MM.1S (cell line): ENCODE data around the gene CD302.

Experiments
- DNase-seq: peaks from one replicate; pipeline ENCODE4 v3.0.0-alpha.2; 2015
- H2AFZ ChIP-seq: fragments of 300-600 bp; sonication (generic); 2 replicates; pipeline ENCODE4 v1.6.0; 2016; ENCODE audit warnings: antibody characterized with exemption, low read length
- H3F3A ChIP-seq: fragments of 300-600 bp; sonication (generic); 2 replicates; pipeline ENCODE4 v1.6.1; 2016; ENCODE audit warnings: mild to moderate bottlenecking, antibody characterized with exemption, low read length, moderate library complexity, mixed read lengths; ENCODE audit not compliant: insufficient read depth
- H3K27ac ChIP-seq: fragments of 300-600 bp; sonication (generic); 2 replicates; pipeline ENCODE4 v1.5.1; 2016; ENCODE audit warnings: mild to moderate bottlenecking, low read length
- H3K27me3 ChIP-seq: fragments of 300-600 bp; sonication (generic); replicated peaks from 2 replicates; pipeline ENCODE4 v1.6.0; 2016; ENCODE audit warnings: low read length; ENCODE audit not compliant: insufficient read depth
- H3K36me3 ChIP-seq: fragments of 300-600 bp; sonication (generic); replicated peaks from 2 replicates; pipeline ENCODE4 v1.6.1; 2016; ENCODE audit warnings: mild to moderate bottlenecking, low read length, mixed read lengths; ENCODE audit not compliant: insufficient read depth
- H3K4me1 ChIP-seq: fragments of 300-600 bp; sonication (generic); 2 replicates; pipeline ENCODE4 v1.6.1; 2016; ENCODE audit warnings: low read length, mixed read lengths
- H3K4me2 ChIP-seq: fragments of 300-600 bp; sonication (generic); 2 replicates; pipeline ENCODE4 v1.6.0; 2016; ENCODE audit warnings: low read depth, low read length
- H3K4me3 ChIP-seq: fragments of 300-600 bp; sonication (generic); 2 replicates; pipeline ENCODE4 v1.5.1; 2016; ENCODE audit warnings: low read length, mixed read lengths
- H3K79me2 ChIP-seq: fragments of 300-600 bp; sonication (generic); 2 replicates; pipeline ENCODE4 v1.6.1; 2016; ENCODE audit warnings: mixed run types, low read length, mixed read lengths
- H3K9ac ChIP-seq: fragments of 300-600 bp; sonication (generic); 2 replicates; pipeline ENCODE4 v1.6.1; 2016; ENCODE audit warnings: low read length, mixed read lengths
- H3K9me2 ChIP-seq: fragments of 300-600 bp; sonication (generic); replicated peaks from 2 replicates; pipeline ENCODE4 v1.6.1; 2016; ENCODE audit warnings: mild to moderate bottlenecking, low read length, mixed read lengths; ENCODE audit not compliant: insufficient read depth
- H3K9me3 ChIP-seq: fragments of 300-600 bp; sonication (generic); replicated peaks from 2 replicates; pipeline ENCODE4 v1.6.1; 2016; ENCODE audit warnings: mild to moderate bottlenecking, low read length, mixed read lengths; ENCODE audit not compliant: insufficient read depth
- H4K20me1 ChIP-seq: fragments of 300-600 bp; sonication (generic); 2 replicates; pipeline ENCODE4 v1.6.1; 2016; ENCODE audit warnings: mild to moderate bottlenecking, low read length, moderate library complexity, mixed read lengths; ENCODE audit not compliant: insufficient read depth
- EZH2 ChIP-seq: fragments of 300-600 bp; sonication (generic); optimal IDR thresholded peaks from 2 replicates; pipeline ENCODE3; 2017; ENCODE audit warnings: low read depth, mild to moderate bottlenecking, antibody characterized with exemption, low read length, mixed read lengths
- EZH2phosphoT487 ChIP-seq: fragments of 300-600 bp; sonication (generic); IDR thresholded peaks from 2 replicates; pipeline ENCODE4 v1.6.1; 2018; ENCODE audit warnings: antibody characterized with exemption, low read length
- TF ChIP-seq, protein P1 (sequence below): fragments of 300-600 bp; sonication (generic); IDR thresholded peaks from 2 replicates; pipeline ENCODE4 v1.5.1; 2016; ENCODE audit warnings: antibody characterized with exemption, low read length, mixed read lengths

The CD302 gene, protein sequence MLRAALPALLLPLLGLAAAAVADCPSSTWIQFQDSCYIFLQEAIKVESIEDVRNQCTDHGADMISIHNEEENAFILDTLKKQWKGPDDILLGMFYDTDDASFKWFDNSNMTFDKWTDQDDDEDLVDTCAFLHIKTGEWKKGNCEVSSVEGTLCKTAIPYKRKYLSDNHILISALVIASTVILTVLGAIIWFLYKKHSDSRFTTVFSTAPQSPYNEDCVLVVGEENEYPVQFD

DNA sequence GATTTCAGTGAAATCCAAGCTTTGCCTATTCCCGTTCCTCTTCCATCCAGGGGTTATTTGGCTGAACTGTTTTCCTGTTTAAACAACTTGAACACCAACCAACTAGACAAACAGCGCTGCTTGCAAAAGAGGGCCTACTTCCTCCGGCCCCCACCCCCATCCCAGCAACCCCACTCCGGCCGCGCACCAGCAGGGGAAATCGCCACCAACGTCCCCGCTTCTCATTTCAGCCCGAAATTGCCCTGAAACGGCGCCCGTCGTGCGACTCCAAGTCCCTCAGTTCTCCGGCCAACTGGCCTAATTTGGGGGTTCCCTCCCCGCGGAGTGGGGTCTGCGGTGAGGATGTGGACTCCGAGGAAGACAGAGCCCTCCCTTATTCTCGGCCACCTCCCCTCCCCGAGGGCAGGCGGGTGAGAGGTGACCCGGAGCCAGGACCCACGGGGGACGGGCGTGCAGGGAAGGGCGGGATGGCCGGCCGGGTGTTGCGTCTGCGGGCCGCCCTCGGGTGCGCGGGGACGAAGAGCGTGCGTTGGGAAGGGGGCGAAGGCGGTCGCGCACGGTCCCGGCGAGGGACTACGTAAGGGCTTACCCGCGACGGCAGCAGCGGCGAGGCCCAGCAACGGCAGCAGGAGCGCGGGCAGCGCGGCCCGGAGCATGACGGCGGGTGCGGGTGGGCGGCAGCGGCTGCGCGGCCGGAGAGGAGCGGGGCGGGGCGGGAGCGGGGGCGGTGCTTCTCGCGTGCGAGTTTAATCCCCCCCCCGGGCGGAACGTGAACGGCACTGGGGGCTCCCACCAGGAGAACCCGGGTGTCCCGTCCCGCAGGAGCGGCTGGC lies at the start of gene CD302:
TSS of gene CD302 (minus strand) at position 666 of the 833 bp plus-strand sequence. CDS start at position 656, 10 bp downstream.
- Histone ChIP-seq H3F3A (no peaks in the 10 kb centered on the region), H3K9me3 (no peaks in the 10 kb centered on the region), H3K9me2 (no peaks in the 10 kb centered on the region), H3K27me3 (no peaks in the 10 kb centered on the region), H3K27ac (no peak within 1 kb of the TSS), H3K79me2 (no peaks in the 10 kb centered on the region), H3K36me3 (no peaks in the 10 kb centered on the region), H3K9ac (no peak within 1 kb of the TSS), H2AFZ (no peak within 1 kb of the TSS), H3K4me1 (no peaks in the 10 kb centered on the region), H3K4me2 (no peak within 1 kb of the TSS), H4K20me1 (no peaks in the 10 kb centered on the region), H3K4me3 (no peak within 1 kb of the TSS)
- TF ChIP-seq, protein P1, sequence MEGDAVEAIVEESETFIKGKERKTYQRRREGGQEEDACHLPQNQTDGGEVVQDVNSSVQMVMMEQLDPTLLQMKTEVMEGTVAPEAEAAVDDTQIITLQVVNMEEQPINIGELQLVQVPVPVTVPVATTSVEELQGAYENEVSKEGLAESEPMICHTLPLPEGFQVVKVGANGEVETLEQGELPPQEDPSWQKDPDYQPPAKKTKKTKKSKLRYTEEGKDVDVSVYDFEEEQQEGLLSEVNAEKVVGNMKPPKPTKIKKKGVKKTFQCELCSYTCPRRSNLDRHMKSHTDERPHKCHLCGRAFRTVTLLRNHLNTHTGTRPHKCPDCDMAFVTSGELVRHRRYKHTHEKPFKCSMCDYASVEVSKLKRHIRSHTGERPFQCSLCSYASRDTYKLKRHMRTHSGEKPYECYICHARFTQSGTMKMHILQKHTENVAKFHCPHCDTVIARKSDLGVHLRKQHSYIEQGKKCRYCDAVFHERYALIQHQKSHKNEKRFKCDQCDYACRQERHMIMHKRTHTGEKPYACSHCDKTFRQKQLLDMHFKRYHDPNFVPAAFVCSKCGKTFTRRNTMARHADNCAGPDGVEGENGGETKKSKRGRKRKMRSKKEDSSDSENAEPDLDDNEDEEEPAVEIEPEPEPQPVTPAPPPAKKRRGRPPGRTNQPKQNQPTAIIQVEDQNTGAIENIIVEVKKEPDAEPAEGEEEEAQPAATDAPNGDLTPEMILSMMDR, result no peak
- TF ChIP-seq EZH2phosphoT487 (no peak), EZH2 (no peak)
- no peak for DNase-seq

DNA sequence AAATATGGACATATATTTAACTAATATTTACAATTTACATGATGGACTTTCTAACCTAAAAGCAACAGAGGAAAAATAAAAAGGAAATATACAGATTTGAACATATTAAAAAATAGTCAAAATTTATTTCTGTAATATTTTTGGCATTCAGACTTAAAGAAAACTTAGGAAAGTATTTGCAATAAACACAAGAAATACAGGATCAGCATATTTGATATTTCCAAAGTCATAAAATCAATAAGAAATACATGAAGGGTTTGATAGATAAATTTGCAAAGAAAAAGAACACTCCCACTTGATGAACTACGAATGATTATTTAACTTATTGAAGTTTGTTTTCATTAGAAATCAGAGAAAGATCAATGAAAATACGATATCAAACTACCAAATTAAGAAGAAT lies 48.6 kb upstream of the CD302 start:
- no peak for TF ChIP-seq EZH2
- H3K9me3 ChIP-seq, result no peaks in the 10 kb centered on the region
- no peak overlapping the region for H3K27ac ChIP-seq
- no peaks in the 10 kb centered on the region for H3K27me3 ChIP-seq
- no peaks in the 10 kb centered on the region for H4K20me1 ChIP-seq
- H3K36me3 ChIP-seq, result no peaks in the 10 kb centered on the region; the same call in 1 of the 2 replicates
- no peaks in the 10 kb centered on the region for H3F3A ChIP-seq
- no peak overlapping the region for H3K4me2 ChIP-seq
- no peaks in the 10 kb centered on the region for H3K9me2 ChIP-seq
- no peaks in the 10 kb centered on the region for H3K4me1 ChIP-seq
- H3K4me3 ChIP-seq, result no peak overlapping the region
- H3K9ac ChIP-seq, result no peak overlapping the region
- DNase-seq, result no peak
- H2AFZ ChIP-seq, result no peak overlapping the region
- H3K79me2 ChIP-seq, result no peaks in the 10 kb centered on the region

DNA sequence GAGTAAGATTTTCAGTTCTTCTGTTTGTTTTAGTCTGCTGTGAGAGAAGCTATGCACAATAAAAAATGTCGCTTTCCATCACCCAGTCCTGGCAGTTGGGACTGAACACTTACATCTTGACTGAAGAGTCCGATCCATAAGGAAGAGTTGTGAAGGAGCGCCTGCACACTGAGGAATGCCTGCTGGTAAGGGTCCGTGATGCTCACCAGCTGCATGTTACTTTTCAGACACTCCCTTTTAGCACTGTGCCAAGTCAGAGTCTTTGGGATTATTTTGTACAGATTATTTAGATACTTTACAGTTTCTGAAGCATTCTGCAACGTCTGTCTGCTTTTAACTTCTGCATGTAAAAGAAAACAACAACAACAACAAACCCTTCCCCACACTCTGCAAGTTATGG lies 42.6 kb upstream of the CD302 start:
- no peaks in the 10 kb centered on the region for H3K9me2 ChIP-seq
- no peaks in the 10 kb centered on the region for H3K9me3 ChIP-seq
- H4K20me1 ChIP-seq, result no peaks in the 10 kb centered on the region
- H2AFZ ChIP-seq, result no peak overlapping the region
- H3K9ac ChIP-seq, result no peak overlapping the region
- H3K27ac ChIP-seq, result no peak overlapping the region
- H3K4me2 ChIP-seq, result no peak overlapping the region
- no peaks in the 10 kb centered on the region; the same call in 1 of the 2 replicates for H3K36me3 ChIP-seq
- H3K4me1 ChIP-seq, result no peaks in the 10 kb centered on the region
- no peaks in the 10 kb centered on the region for H3F3A ChIP-seq
- TF ChIP-seq EZH2 (no peak), EZH2phosphoT487 (no peak)
- TF ChIP-seq, protein P1, result no peak
- no peaks in the 10 kb centered on the region for H3K79me2 ChIP-seq
- no peaks in the 10 kb centered on the region for H3K27me3 ChIP-seq
- DNase-seq, result no peak
- H3K4me3 ChIP-seq, result no peak overlapping the region
